HepG2 (cell line): ENCODE measurements around the gene GLI3. TPM values are rescaled to one million over a fixed set of nuclear protein-coding genes. Genes with fewer than 3 reads are reported as not detected.

Experiments used
- ATAC-seq: fragments of 200-7000 bp; cut with Tn5 transposase; 3 replicates; pipeline ENCODE4 v1.9.1; 2020; ENCODE audit warnings: mild to moderate bottlenecking, moderate library complexity
- BruUV-seq: library from RNA; stranded (reverse); fragments of 400-500 nt; replicated peaks from 2 replicates; lab custom pipeline; 2021; lab: Mats Ljungman, UMichigan
- CTCF ChIA-PET: fragments of 300-600 bp; formaldehyde crosslinking; extraction: SDS; loops from one replicate; lab custom pipeline; 2021; ENCODE audit warnings: low total read pairs, inconsistent platforms, low intra/inter-chr PET ratio; lab: Yijun Ruan, JAX
- POLR2A ChIA-PET: fragments of 350-600 bp; sonication (Branson Sonifier 250); formaldehyde crosslinking; loops from one replicate; lab custom pipeline; 2020; ENCODE audit warnings: antibody characterized with exemption, inconsistent platforms; lab: Yijun Ruan, JAX
- DNase-seq: peaks from one replicate; pipeline ENCODE4 v3.0.0-alpha.2; 2015; ENCODE audit warnings: low spot score
- FAIRE-seq: peaks from 3 replicates; lab custom pipeline; 2011; peaks lifted over from hg19 to GRCh38; lab: Jason Lieb, UNC
- H2AFZ ChIP-seq: one replicate; pipeline ENCODE4 v1.6.1; 2011; ENCODE audit warnings: low read length, inconsistent platforms
- H3K27ac ChIP-seq: fragments of 300-600 bp; 3 replicates; pipeline ENCODE4 v1.8.0; 2011; ENCODE audit warnings: mixed run types, mild to moderate bottlenecking, mixed read lengths, low read length, inconsistent platforms; ENCODE audit not compliant: insufficient read depth; ENCODE audit errors: extremely low read length
- H3K27me3 ChIP-seq, 2 experiments: fragments of 200-600 bp in 1 of 2; 2 replicates in 1 of 2; 3 replicates in 1 of 2; pipeline versions ENCODE4 v1.6.0 to v1.8.0; 2011; ENCODE audit warnings: low read length in 2 of 2, mild to moderate bottlenecking in 2 of 2, moderate library complexity in 2 of 2, inconsistent platforms in 1 of 2; ENCODE audit not compliant: insufficient read depth in 2 of 2, control insufficient read depth in 1 of 2
- H3K36me3 ChIP-seq, 2 experiments: fragments of 200-600 bp in 1 of 2; replicated peaks in 1 of 2; 2 replicates in 1 of 2; 3 replicates in 1 of 2; pipeline versions ENCODE4 v1.5.1 to v1.8.0; 2011; ENCODE audit warnings: low read length in 2 of 2, inconsistent platforms in 1 of 2; ENCODE audit not compliant: insufficient read depth in 2 of 2, control insufficient read depth in 1 of 2
- H3K4me1 ChIP-seq: 2 replicates; pipeline ENCODE4 v1.5.1; 2012; ENCODE audit warnings: low read length, inconsistent platforms; ENCODE audit not compliant: insufficient read depth
- H3K4me2 ChIP-seq: 2 replicates; pipeline ENCODE4 v1.6.0; 2011; ENCODE audit warnings: low read depth, low read length, inconsistent platforms
- H3K4me3 ChIP-seq, 3 experiments: fragments of 200-600 bp in 1 of 3; sonication (generic), shearing (Covaris generic) in 1 of 3; replicated peaks in 1 of 3; 2 replicates each; pipeline ENCODE4 v1.5.1; 2011 to 2016; ENCODE audit warnings: low read length in 3 of 3, inconsistent platforms in 2 of 3, low read depth in 2 of 3, mild to moderate bottlenecking in 2 of 3, control low read depth in 1 of 3, mixed read lengths in 1 of 3; ENCODE audit not compliant: insufficient read depth in 1 of 3
- H3K79me2 ChIP-seq: one replicate; pipeline ENCODE4 v1.6.1; 2011; ENCODE audit warnings: low read length, inconsistent platforms; ENCODE audit not compliant: insufficient read depth
- H3K9ac ChIP-seq: 2 replicates; pipeline ENCODE4 v1.6.0; 2011; ENCODE audit warnings: mild to moderate bottlenecking, low read depth, low read length, inconsistent platforms; ENCODE audit not compliant: insufficient read depth
- H3K9me3 ChIP-seq: 2 replicates; pipeline ENCODE4 v1.5.1; 2012; ENCODE audit warnings: mild to moderate bottlenecking, low read length
- H4K20me1 ChIP-seq: 2 replicates; pipeline ENCODE4 v1.6.0; 2011; ENCODE audit warnings: inconsistent platforms, mild to moderate bottlenecking, low read length, moderate library complexity; ENCODE audit not compliant: insufficient read depth
- CEBPB ChIP-seq: IDR thresholded peaks from 2 replicates; pipeline ENCODE4 v1.6.1; 2011; ENCODE audit warnings: low read depth, low read length, improper control_type of control experiment, borderline replicate concordance
- DMAP1 ChIP-seq: IDR thresholded peaks from 2 replicates; pipeline ENCODE4 v1.6.1; 2016
- HNRNPLL ChIP-seq: fragments of 200-400 bp; formaldehyde crosslinking; IDR thresholded peaks from 2 replicates; pipeline ENCODE4 v1.6.1; 2017; ENCODE audit warnings: mild to moderate bottlenecking, low read depth, low read length; ENCODE audit not compliant: poor library complexity, severe bottlenecking
- SOX6 ChIP-seq, 2 experiments: fragments of 450-650 bp in 1 of 2; sonication (generic) in 1 of 2; formaldehyde crosslinking in 1 of 2; IDR thresholded peaks; 2 replicates each; pipeline versions ENCODE4 v1.4.0 to v1.6.1; 2017 to 2020; ENCODE audit warnings: antibody characterized with exemption in 1 of 2, mild to moderate bottlenecking in 1 of 2, missing genetic modification reagents in 1 of 2
- STAT5B ChIP-seq: sonication (generic); formaldehyde crosslinking; IDR thresholded peaks from 2 replicates; pipeline ENCODE4 v1.4.0; 2020; ENCODE audit warnings: missing genetic modification reagents
- ZBTB33 ChIP-seq: sonication (generic); formaldehyde crosslinking; IDR thresholded peaks from 2 replicates; pipeline ENCODE4 v1.4.0; 2020; ENCODE audit warnings: missing genetic modification reagents
- ZNF138 ChIP-seq: sonication (generic); formaldehyde crosslinking; IDR thresholded peaks from 2 replicates; pipeline ENCODE4 v1.5.0; 2020; ENCODE audit warnings: mild to moderate bottlenecking, low read depth, missing genetic modification reagents
- ZNF556 ChIP-seq: sonication (generic); formaldehyde crosslinking; IDR thresholded peaks from 2 replicates; pipeline ENCODE4 v1.4.0; 2020; ENCODE audit warnings: mild to moderate bottlenecking, missing genetic modification reagents, borderline replicate concordance
- WGBS: methylation state at CpG from one replicate; pipeline ENCODE4 v1.1.6; 2017; ENCODE audit warnings: low lambda C conversion rate; 5-methylcytosine and 5-hydroxymethylcytosine counted together
- in situ Hi-C: cut with HindIII; loops from 2 replicates; pipeline ENCODE4 v1.10.0; 2017; ENCODE audit warnings: low pct_unique_long_range_greater_than_20kb; ENCODE audit not compliant: extremely low pct_ligation_motif_present
- intact Hi-C: fragments of 100-400 bp; cut with micrococcal nuclease; formaldehyde crosslinking; loops from one replicate; pipeline ENCODE4 v1.10.0; 2022; ENCODE audit not compliant: unreplicated experiment
- polyA plus RNA-seq, 8 experiments: library from polyadenylated mRNA; depleted of rRNA in 3 of 8; stranded (reverse) in 7 of 8; unstranded in 1 of 8; fragments of >200 nt; fragmentation: Illumina TruSeq in 4 of 8; extraction: Trizol in 4 of 8; gene quantifications; 2 replicates each; pipeline versions ENCODE4 v1.2.1 to v1.2.3, GENCODE V29; 2011 to 2016; ENCODE audit warnings: low read depth in 4 of 8, missing spikeins in 1 of 8, mixed read lengths in 1 of 8; ENCODE audit not compliant: insufficient read depth in 1 of 8
- total RNA-seq, 5 experiments: library from RNA; depleted of rRNA; stranded (reverse); fragments of >200 nt; fragmentation: Illumina TruSeq; extraction: Trizol; gene quantifications; 2 replicates each; pipeline ENCODE4 v1.2.3, GENCODE V29; 2016; ENCODE audit warnings: low read depth in 1 of 5
- TF ChIP-seq, protein P1 (sequence below): sonication (generic); formaldehyde crosslinking; IDR thresholded peaks from 2 replicates; pipeline ENCODE4 v1.4.0; 2020; ENCODE audit warnings: missing genetic modification reagents
- TF ChIP-seq, protein P2 (sequence below): sonication (generic); formaldehyde crosslinking; IDR thresholded peaks from 2 replicates; pipeline ENCODE4 v1.4.0; 2020; ENCODE audit warnings: missing genetic modification reagents
- TF ChIP-seq, protein P3 (sequence below): sonication (generic); formaldehyde crosslinking; IDR thresholded peaks from 2 replicates; pipeline ENCODE4 v1.4.0; 2020; ENCODE audit warnings: missing genetic modification reagents
- TF ChIP-seq, protein P4 (sequence below): sonication (generic); formaldehyde crosslinking; IDR thresholded peaks from 2 replicates; pipeline ENCODE4 v1.8.0; 2022; ENCODE audit warnings: missing genetic modification reagents, low read depth, mild to moderate bottlenecking, borderline replicate concordance

GLI3 gene
- total and polyA plus RNA-seq, 2 of the 13 experiments (the other 11 are each of a cell fraction or from before 2014, with no cell fraction given), result not detected

- BruUV-seq, result no TSS peak
- in situ Hi-C loops, result no loop called here
- H3K79me2 ChIP-seq, result no peaks in the 10 kb centered on the region
- H3K9ac ChIP-seq, result no peak overlapping the region
- no peaks in the 10 kb centered on the region for H3K4me1 ChIP-seq
- H3K4me2 ChIP-seq, result no peak overlapping the region
- TF ChIP-seq, protein P1, sequence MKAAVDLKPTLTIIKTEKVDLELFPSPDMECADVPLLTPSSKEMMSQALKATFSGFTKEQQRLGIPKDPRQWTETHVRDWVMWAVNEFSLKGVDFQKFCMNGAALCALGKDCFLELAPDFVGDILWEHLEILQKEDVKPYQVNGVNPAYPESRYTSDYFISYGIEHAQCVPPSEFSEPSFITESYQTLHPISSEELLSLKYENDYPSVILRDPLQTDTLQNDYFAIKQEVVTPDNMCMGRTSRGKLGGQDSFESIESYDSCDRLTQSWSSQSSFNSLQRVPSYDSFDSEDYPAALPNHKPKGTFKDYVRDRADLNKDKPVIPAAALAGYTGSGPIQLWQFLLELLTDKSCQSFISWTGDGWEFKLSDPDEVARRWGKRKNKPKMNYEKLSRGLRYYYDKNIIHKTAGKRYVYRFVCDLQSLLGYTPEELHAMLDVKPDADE (CRISPR knock-in tag), result no peak
- TF ChIP-seq, protein P2, sequence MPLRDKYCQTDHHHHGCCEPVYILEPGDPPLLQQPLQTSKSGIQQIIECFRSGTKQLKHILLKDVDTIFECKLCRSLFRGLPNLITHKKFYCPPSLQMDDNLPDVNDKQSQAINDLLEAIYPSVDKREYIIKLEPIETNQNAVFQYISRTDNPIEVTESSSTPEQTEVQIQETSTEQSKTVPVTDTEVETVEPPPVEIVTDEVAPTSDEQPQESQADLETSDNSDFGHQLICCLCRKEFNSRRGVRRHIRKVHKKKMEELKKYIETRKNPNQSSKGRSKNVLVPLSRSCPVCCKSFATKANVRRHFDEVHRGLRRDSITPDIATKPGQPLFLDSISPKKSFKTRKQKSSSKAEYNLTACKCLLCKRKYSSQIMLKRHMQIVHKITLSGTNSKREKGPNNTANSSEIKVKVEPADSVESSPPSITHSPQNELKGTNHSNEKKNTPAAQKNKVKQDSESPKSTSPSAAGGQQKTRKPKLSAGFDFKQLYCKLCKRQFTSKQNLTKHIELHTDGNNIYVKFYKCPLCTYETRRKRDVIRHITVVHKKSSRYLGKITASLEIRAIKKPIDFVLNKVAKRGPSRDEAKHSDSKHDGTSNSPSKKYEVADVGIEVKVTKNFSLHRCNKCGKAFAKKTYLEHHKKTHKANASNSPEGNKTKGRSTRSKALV (CRISPR knock-in tag), result no peak
- TF ChIP-seq STAT5B (CRISPR knock-in tag), result no peak
- TF ChIP-seq ZBTB33 (CRISPR knock-in tag), result no peak
- no peak for TF ChIP-seq ZNF556
- TF ChIP-seq ZNF138 (CRISPR knock-in tag), result no peak
- TF ChIP-seq, protein P3, sequence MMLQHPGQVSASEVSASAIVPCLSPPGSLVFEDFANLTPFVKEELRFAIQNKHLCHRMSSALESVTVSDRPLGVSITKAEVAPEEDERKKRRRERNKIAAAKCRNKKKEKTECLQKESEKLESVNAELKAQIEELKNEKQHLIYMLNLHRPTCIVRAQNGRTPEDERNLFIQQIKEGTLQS (CRISPR knock-in tag), result no peak
- no peak for TF ChIP-seq SOX6 (IDR thresholded peaks at IDR 0.05)
- no peak for TF ChIP-seq SOX6 (CRISPR knock-in tag; IDR thresholded peaks at IDR 0.05)
- TF ChIP-seq, protein P4, sequence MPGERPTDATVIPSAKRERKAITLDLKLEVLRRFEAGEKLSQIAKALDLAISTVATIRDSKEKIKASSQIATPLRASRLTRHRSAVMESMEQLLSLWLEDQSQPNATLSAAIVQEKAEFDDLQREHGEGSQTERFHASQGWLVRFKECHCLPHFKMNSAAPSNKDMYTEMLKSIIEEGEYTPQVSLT (CRISPR knock-in tag), result no peak
- no peak for TF ChIP-seq HNRNPLL
- no peak for TF ChIP-seq DMAP1 (CRISPR knock-in tag)
- TF ChIP-seq CEBPB, result no peak
- TF ChIP-seq, all 625 proteins: peak for 0
- Histone ChIP-seq H3K27ac (no peak overlapping the region), H3K9me3 (no peaks in the 10 kb centered on the region), H2AFZ (no peak overlapping the region), H3K36me3 (no peaks in the 10 kb centered on the region), H3K27me3 (peaks cover 0 to 36% of the 10 kb centered on the region in 2 experiments; a peak in 3 of 5 replicates), H4K20me1 (no peaks in the 10 kb centered on the region), H3K4me3 (no peak overlapping the region)
- 0% methylated on average over 2 of the region's 2 CpGs for WGBS
- ChIA-PET POLR2A (no interaction called here), CTCF (no interaction called here)
- ATAC-seq (no peak), DNase-seq (no peak), FAIRE-seq (no peak)
- intact Hi-C loops, result no loop called here
Measured at GRCh38 chr7:42104694-42105093, 132.3 kb downstream of the GLI3 start.
